ENCODE measurements around the gene KCNC2.

DNA sequence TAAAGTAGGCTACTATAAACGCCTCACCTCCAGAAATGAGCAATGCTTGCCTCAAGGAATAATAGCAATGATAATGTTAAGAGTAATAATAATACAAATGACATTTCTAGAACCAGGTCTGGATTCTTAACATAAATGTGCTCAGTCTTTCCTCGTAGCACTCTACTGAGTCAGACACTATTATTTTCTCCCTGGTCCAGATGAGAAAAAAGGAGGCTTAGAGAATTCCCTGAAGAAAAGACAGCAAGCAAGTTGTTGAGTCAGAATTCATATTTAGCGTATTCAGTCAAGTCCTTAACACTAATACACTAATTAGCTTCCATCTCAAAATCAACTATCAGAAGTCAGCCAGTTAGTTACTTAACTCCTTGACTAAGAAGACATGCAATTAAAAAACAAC is 13.2 kb downstream of the KCNC2 start:
- TF ChIP-seq, protein P1, sequence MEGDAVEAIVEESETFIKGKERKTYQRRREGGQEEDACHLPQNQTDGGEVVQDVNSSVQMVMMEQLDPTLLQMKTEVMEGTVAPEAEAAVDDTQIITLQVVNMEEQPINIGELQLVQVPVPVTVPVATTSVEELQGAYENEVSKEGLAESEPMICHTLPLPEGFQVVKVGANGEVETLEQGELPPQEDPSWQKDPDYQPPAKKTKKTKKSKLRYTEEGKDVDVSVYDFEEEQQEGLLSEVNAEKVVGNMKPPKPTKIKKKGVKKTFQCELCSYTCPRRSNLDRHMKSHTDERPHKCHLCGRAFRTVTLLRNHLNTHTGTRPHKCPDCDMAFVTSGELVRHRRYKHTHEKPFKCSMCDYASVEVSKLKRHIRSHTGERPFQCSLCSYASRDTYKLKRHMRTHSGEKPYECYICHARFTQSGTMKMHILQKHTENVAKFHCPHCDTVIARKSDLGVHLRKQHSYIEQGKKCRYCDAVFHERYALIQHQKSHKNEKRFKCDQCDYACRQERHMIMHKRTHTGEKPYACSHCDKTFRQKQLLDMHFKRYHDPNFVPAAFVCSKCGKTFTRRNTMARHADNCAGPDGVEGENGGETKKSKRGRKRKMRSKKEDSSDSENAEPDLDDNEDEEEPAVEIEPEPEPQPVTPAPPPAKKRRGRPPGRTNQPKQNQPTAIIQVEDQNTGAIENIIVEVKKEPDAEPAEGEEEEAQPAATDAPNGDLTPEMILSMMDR (IDR thresholded peaks at IDR 0.05): no peak
- no peak for TF ChIP-seq POLR2A (IDR thresholded peaks at IDR 0.05)
